Thoracic aorta (tissue), 2 donors: Measurements from ENCODE around the gene SNRK. TPM values are rescaled to one million over a fixed set of nuclear protein-coding genes. Genes with fewer than 3 reads are reported as not detected.

Experiments
- ATAC-seq: fragments of 150-250 bp; one replicate; pipeline ENCODE4 v1.8.0; 2017; ENCODE audit warnings: low read depth; ENCODE audit not compliant: insufficient number of reproducible peaks, low FRiP score
- DNase-seq: peaks from one replicate; pipeline ENCODE4 v3.0.0-alpha.2; 2020; ENCODE audit warnings: low spot score
- H3K27ac ChIP-seq, 2 donors: fragments of 200-600 bp; sonication (generic); 1 replicate in 1 of 2; 2 replicates in 1 of 2; pipeline ENCODE4 v1.5.1; 2016; ENCODE audit warnings: mild to moderate bottlenecking in 2 of 2, moderate library complexity in 2 of 2
- H3K27me3 ChIP-seq: fragments of 200-600 bp; sonication (generic); replicated peaks from 2 replicates; pipeline ENCODE4 v1.6.0; 2016; ENCODE audit warnings: mild to moderate bottlenecking; ENCODE audit not compliant: insufficient read depth
- H3K36me3 ChIP-seq: fragments of 200-600 bp; sonication (generic); one replicate; pipeline ENCODE4 v1.5.1; 2016
- H3K4me1 ChIP-seq, 2 donors: fragments of 200-600 bp; sonication (generic); 1 replicate in 1 of 2; 2 replicates in 1 of 2; pipeline versions ENCODE4 v1.5.1 to v1.6.0; 2016; ENCODE audit warnings: low read depth in 2 of 2, mild to moderate bottlenecking in 1 of 2; ENCODE audit not compliant: control insufficient read depth in 1 of 2
- H3K4me3 ChIP-seq: fragments of 200-600 bp; sonication (generic); 2 replicates; pipeline ENCODE4 v1.5.1; 2016; ENCODE audit warnings: mild to moderate bottlenecking
- H3K9me3 ChIP-seq: fragments of 200-600 bp; sonication (generic); 2 replicates; pipeline ENCODE4 v1.5.1; 2016
- CTCF ChIP-seq: fragments of 200-600 bp; sonication (generic); IDR thresholded peaks from one replicate; pipeline ENCODE4 v1.5.1; 2019; ENCODE audit warnings: antibody characterized with exemption
- total RNA-seq, 2 donors: library from RNA; depleted of rRNA; stranded (reverse); fragments of >200 nt; gene quantifications; one replicate each; pipeline versions ENCODE4 v1.1.0 to v1.2.3, GENCODE V29; 2016

Gene SNRK
- total RNA-seq, 2 donors from 2014 or later, result 26.5 to 82.6 TPM

- TF ChIP-seq CTCF, result no peak
- no peak for DNase-seq
- H3K36me3 ChIP-seq, result no peaks in the 10 kb centered on the region
- H3K27ac ChIP-seq, result no peak overlapping the region
- no peak for ATAC-seq
- no peaks in the 10 kb centered on the region for H3K27me3 ChIP-seq
- H3K4me3 ChIP-seq, result no peak overlapping the region
- no peaks in the 10 kb centered on the region for H3K9me3 ChIP-seq
- H3K4me1 ChIP-seq, result no peaks in the 10 kb centered on the region
Observed at GRCh38 chr3:43257850-43258249, 28.5 kb upstream of the SNRK start.

- H3K9me3 ChIP-seq, result no peaks in the 10 kb centered on the region
- ATAC-seq (no peak), DNase-seq (no peak)
- H3K4me1 ChIP-seq, result no peaks in the 10 kb centered on the region
- H3K36me3 ChIP-seq, result no peaks in the 10 kb centered on the region
- TF ChIP-seq CTCF, result no peak
- no peaks in the 10 kb centered on the region for H3K27me3 ChIP-seq
- H3K4me3 ChIP-seq, result no peak overlapping the region
- no peak overlapping the region for H3K27ac ChIP-seq
Observed at GRCh38 chr3:43259626-43260025, 26.7 kb upstream of the SNRK start.

GRCh38 chr3:43260412-43260811, 25.9 kb upstream of the SNRK start:
- H3K4me3 ChIP-seq, result no peak overlapping the region
- no peak overlapping the region for H3K27ac ChIP-seq
- ATAC-seq (no peak), DNase-seq (no peak)
- TF ChIP-seq CTCF, result no peak
- H3K36me3 ChIP-seq, result no peaks in the 10 kb centered on the region
- no peaks in the 10 kb centered on the region for H3K9me3 ChIP-seq
- H3K27me3 ChIP-seq, result no peaks in the 10 kb centered on the region
- H3K4me1 ChIP-seq, result no peaks in the 10 kb centered on the region

- Histone ChIP-seq H3K4me3 (no peak overlapping the region), H3K27me3 (no peaks in the 10 kb centered on the region), H3K4me1 (no peaks in the 10 kb centered on the region), H3K36me3 (no peaks in the 10 kb centered on the region), H3K27ac (no peak overlapping the region), H3K9me3 (no peaks in the 10 kb centered on the region)
- DNase-seq (no peak), ATAC-seq (no peak)
- TF ChIP-seq CTCF, result no peak
Observed at GRCh38 chr3:43262194-43262593, 24.1 kb upstream of the SNRK start.

- no peak overlapping the region for H3K4me3 ChIP-seq
- H3K4me1 ChIP-seq, result no peaks in the 10 kb centered on the region
- DNase-seq (no peak), ATAC-seq (no peak)
- TF ChIP-seq CTCF, result no peak
- no peaks in the 10 kb centered on the region for H3K27me3 ChIP-seq
- H3K27ac ChIP-seq, result no peak overlapping the region
- no peaks in the 10 kb centered on the region for H3K9me3 ChIP-seq
- H3K36me3 ChIP-seq, result no peaks in the 10 kb centered on the region
Observed at GRCh38 chr3:43266451-43266850, 19.9 kb upstream of the SNRK start.
